ENCODE measurements around the gene CNTN3.

CNTN3 gene

GRCh38 chr3:74606996-74607395, 7.5 kb downstream of the CNTN3 start:
- no peak for DNase-seq

GRCh38 chr3:74605437-74605836, 9.0 kb downstream of the CNTN3 start:
- DNase-seq = no peak

GRCh38 chr3:74603292-74603691, 11.2 kb downstream of the CNTN3 start:
- no peak for DNase-seq

DNA sequence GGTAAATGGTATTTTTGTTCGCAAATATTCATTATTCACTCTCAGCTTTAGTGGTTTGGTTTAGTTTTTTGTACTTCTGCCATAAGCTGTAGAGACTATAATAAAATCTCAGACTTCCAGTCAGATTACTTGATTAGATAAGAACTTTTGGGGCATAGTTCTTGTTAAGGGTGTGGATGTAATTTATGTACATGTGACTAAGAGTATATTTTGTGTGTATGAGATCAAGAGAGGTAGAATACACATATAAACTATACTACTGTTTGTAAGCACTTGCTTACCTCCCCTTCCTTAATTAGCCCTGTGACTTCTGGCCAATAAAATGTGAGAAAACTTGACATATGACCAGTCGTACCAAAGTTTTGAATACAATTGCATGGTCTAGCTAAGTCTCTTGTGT, 12.0 kb downstream of the CNTN3 start:
- no peak for DNase-seq

DNA sequence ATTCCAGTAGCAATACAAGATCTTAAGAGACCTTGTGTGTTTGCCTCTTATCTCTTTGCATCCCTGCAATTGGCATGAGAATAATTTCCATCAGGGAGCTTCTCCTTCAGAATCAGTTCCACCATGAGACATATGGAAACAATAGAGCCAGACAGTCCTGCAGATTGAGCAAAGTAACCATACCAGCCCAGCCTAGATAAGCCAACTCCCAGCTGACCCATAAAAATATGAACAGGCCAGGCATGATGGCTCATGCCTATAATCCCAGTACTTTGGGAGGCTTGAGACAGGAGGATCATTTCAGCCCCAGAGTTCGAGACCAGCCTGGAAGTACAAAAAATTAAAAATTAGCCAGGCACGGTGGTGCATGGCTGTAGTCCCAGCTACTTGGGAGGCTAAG, 12.7 kb downstream of the CNTN3 start:
- no peak for DNase-seq

DNA sequence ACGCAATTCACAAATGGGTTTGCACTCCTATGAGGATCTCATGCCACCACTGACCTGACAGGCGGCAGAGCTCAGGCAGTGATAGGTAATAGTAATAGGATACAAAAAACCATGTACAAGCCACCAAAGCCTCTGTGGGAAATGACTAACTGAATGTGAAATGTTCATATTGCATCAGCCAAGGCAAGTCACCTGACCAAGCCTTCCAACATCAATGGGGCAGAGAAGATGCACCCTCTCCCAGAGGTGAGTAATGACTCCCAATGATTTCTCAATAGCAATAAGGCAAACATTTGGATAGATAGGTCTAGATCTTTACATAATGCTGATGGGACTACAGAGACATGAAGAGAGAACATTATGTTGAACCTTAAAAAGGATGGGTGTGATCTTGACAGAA, 14.9 kb downstream of the CNTN3 start:
- no peak for DNase-seq

- no peak for DNase-seq
Observed at GRCh38 chr3:74593152-74593551, 21.3 kb downstream of the CNTN3 start.

DNA sequence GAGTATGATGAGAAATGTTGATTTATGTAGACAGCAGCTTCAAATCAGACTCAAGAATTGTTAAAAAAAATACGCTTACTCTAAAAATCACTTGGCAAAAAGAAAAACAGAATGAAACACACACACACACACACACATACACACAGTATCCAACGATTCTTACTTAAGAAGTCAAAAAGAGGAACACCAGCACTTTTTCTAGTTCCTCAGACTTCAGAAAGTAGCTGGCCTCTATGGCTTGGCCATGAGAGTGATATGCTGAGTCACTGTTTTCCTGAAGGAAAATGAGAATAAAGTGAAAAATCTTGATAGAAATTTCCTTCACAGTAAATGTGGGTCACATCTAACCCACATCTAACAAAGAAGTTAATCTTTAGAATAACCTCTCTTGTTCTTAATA, 22.1 kb downstream of the CNTN3 start:
- no peak for DNase-seq

- DNase-seq = no peak
Observed at GRCh38 chr3:74591946-74592345, 22.5 kb downstream of the CNTN3 start.

DNA sequence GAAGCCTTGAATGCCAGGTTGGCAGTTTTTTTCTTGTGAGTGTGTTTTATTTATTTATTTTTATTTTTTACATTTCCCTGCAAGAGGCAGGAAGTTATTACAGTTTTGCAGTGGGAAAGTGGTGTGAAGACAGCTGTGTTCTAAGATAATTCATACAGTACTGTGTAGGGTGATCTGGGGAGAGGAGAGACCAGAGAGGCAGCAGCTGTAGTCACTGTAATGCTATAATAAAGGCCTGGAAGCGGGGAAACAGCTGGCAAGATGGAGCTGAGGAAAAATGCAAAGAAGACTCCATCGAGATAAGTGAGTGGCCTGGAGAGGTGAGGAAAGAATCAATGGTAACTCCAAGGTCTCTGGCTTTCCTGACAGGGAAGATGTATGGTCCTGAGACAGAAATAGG, 23.1 kb downstream of the CNTN3 start:
- DNase-seq = no peak

DNA sequence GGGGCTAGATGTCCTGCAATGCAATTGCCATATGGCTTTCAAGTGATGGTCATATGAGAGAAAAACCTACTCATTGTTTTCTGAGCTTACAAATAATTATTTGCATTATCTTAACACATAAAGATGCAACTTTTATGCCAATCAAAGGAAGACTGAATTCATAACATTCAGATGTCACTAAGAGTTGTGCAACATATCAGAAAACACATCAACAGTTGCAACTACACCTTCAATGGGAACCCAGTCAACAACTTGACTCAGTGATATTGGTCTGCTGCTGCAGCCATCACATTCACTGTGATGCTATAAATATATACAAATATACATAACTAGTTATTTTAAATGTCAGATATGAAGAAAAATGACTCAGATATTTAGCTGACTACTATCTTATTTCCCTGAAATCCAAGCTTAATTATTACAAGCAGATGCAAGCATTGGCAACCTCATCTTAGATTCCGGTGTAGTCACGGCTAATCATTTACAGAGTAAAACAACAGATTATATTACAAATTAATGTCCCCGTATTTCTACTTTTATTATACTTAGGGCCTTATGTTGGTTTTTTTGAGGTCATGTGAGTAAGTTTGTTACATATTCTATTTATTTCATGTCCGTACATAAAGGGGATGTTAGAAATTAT, 23.7 kb downstream of the CNTN3 start:
- no peak for DNase-seq

DNA sequence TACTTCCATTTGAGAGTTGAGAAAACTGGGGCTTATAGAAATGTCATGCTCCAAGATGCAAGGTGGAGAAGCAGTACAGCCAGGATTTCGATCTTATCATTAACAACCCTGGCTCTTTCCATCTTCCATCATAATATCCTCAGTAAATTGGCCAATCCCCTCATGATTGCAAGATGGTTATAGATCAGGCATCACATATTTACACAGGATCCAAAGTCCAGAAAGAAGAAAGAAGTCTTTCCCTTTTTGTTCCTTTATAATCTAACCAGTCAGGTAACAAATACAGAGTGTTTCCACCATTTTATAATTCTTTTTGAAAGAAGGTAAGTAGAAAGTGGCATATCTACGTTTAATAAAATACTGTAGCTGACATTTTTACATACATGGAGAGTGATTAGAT, 29.7 kb downstream of the CNTN3 start:
- no peak for DNase-seq

DNA sequence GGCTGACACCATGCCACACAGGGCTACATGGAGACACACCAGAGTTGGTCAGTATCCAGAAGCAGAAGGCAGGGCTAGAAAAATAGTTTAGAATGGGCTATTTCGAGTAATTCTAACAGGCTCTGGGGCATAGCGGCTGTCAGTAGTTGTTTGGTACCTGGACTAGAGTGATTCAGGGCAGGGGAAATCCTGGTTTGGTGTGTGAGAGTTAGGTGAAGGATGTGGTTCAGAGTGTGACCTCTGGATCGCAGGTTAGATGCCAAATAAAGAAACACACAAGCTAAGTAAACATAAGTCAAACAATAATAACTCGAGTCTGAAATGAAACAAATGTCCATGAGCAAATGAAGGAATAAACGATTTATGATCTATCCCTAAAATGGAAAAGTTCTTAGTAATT, 31.5 kb downstream of the CNTN3 start:
- no peak for DNase-seq

- DNase-seq = no peak
Observed at GRCh38 chr3:74575857-74576256, 38.6 kb downstream of the CNTN3 start.

GRCh38 chr3:74571118-74571517, 43.3 kb downstream of the CNTN3 start:
- no peak for DNase-seq
